SIG-M5 treated with dmso at 0.1 percent for 504 hours (cell line): ENCODE measurements around the gene GLP2R.
"Not testable (repeated sequence)": the region's sequence is repeated elsewhere in the genome, so short reads cannot be mapped to it uniquely, and the experiment has no call there.

Experiments
- DNase-seq: peaks from one replicate; lab custom pipeline; 2025; ENCODE audit not compliant: unreplicated experiment; lab: John Stamatoyannopoulos, UW

The GLP2R gene

DNA sequence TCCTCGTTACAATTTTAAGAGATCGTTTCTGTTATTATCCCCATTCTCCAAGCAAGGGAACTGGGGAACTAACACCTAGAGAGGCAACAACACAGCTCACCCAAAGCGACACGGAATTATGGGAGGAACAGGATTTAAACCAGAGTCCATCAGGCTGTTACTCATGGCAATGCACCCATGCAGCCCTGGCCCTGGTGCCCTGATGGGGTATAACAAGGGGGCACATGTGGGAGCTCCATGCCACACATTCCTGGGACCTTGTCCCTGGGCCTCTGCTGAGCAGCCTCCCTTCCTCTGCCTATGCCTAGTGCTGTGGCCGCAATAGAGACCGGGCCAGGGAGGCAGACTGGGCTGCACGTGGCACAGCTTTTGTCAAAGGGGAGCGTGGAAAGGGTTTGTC, 92.6 kb downstream of the GLP2R start:
- no peak for DNase-seq

- DNase-seq = no peak
Observed at GRCh38 chr17:9918804-9919352, 93.2 kb downstream of the GLP2R start.

GRCh38 chr17:9921216-9921615, 95.5 kb downstream of the GLP2R start:
- DNase-seq = not testable (repeated sequence)

GRCh38 chr17:9922012-9922848, 96.5 kb downstream of the GLP2R start:
- no peak for DNase-seq

- DNase-seq = peak; percentile 81
Observed at GRCh38 chr17:9924735-9925191, 99.0 kb downstream of the GLP2R start.

DNA sequence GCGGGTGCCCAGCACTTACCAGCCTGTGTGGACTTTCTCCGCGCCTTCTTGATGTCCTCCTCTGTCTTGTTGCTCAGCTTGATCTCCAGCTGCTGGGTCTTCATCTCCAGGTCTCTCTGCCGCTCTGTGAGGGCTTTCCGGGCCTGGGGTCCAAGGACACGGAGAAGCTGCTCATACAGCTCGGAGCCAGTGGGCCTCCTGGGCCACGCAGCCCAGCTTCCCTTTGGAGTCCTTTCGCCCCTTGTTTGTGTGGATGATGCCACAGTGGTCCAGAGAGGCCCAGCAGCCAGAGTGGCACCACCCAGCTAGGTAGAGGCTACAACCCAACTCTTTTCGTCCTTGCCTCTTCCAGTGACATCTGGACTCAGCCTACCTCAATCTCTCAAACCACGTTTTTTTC, 99.7 kb downstream of the GLP2R start:
- no peak for DNase-seq

DNA sequence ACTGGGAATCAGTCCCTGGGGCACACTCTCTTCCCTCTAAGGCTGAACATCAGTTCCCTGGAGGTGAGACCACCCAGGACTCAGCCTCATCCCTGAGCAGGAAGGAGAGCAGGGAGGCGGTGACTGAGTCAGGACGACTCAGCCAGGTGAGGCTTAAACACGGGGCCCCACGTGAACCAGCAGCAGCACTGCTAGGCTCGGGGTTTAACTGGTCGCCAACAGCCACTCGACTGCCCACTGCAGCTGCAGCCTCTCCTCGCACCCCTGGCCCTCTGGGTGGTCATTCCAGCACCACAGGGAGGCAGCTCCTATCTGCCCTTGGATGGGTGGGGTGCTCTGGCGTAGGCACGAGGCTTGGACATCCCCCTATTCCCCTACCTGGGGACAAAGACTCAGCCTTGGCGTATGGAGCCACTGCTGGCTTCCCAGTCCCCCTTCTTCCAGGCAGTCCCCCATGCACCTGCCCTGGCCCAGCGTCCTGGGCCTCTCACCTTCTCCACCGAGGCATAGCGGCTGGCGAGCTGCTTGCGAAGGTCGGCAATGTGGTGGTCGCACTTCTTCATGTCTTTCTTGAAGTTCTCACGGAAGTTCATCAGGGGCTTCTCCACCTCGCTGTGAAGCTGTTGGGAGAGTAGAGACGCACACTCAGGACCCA, 100.6 kb downstream of the GLP2R start:
- DNase-seq = no peak

DNA sequence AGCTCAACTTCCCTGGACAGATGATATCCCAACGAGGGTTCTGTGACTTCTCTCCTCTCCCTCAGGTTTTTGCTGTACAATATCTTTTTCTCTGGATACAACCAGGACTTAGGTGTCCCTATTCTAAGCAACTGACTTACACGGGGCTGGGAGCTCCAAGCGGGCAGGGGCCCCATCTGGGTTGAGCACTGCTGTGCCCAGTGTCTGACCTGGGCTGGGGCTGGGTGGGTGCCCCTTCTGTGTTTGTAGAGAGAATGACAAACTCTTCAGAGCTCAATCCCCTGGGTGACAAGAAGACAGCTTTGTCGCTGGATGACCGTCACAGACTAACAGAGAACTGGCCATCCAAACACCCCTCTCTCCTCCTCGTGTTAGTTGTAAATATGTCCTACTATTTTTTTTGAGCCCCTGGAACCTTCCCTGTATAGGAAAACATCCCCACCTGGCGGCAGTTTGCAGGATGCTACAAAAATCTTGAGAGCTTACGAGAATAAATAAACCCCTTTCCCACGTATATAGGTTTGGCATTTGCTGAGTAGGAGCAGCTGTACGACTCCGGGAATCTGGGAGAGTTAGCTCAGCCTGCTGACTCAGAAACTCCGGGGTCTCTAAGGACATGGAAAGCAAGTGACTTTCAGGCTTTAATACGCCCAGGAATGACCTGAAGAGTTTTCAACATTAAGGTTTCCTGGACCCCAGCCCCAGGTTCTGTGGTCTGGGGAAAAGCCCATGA, 103.0 kb downstream of the GLP2R start:
- DNase-seq = peak; percentile 41

DNA sequence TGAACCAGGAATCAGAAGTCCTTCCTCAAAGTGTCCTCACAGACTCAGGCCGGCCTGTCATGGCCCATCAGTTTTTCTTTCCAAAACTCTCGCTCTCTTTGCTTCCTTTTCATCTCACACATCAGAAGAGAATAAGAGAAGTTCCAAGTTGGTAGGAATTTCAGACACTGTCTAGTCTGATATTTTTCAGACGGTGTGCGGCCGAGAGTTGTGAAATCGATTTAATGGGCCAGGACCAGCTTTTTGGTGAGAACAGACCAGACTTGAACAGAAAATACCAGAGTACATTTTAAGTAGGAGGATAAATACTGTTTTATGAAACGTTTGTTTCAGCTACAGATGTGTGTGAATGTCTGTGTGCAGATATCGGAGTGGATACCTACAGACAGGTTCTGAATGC, 104.1 kb downstream of the GLP2R start:
- no peak for DNase-seq

- DNase-seq = no peak
Observed at GRCh38 chr17:9931144-9931741, 105.5 kb downstream of the GLP2R start.

GRCh38 chr17:9932491-9932890, 106.8 kb downstream of the GLP2R start:
- DNase-seq = no peak

- no peak for DNase-seq
Observed at GRCh38 chr17:9934331-9934730, 108.6 kb downstream of the GLP2R start.

DNA sequence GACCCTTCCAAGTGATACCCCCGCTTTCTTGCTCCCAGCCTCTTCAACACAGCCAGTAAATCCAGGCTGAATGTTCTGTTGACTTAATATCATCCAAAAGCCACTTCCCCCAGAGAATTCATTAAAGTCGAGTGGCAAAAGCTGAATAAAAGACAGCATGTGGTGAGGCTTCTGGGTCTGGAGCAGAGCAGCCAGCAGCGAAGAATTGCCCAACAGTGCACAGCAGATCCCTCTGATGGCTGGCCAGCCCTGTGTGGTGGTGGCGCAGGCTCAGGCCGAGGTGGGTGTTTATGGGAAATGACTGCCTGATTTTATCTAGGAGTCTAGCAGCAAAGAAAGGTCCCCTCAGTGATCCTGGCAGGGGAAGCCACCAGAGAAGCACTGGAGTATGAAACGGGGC, 109.7 kb downstream of the GLP2R start:
- no peak for DNase-seq

- DNase-seq = no peak
Observed at GRCh38 chr17:9936095-9936494, 110.4 kb downstream of the GLP2R start.

GRCh38 chr17:9937241-9937761, 111.6 kb downstream of the GLP2R start:
- DNase-seq = no peak

GRCh38 chr17:9937901-9938300, 112.2 kb downstream of the GLP2R start:
- no peak for DNase-seq

DNA sequence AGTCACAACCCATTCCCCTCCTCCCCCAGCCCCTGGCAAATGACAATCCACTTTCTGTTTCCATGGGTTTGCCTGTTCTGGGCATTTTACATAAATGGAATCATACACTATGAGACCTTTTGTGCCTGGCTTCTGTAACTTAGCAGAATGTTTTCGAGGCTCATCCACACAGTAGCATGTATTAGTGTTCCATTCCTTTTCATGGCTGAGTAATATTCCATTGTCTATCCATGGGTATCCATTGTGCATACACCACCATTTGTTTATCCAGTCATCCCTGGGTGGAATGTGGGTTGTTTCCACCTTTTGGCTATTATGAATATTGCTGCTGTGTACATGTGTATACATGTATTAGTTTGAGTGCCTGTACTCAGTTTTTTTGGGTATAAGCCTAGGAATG, 113.0 kb downstream of the GLP2R start:
- no peak for DNase-seq

DNA sequence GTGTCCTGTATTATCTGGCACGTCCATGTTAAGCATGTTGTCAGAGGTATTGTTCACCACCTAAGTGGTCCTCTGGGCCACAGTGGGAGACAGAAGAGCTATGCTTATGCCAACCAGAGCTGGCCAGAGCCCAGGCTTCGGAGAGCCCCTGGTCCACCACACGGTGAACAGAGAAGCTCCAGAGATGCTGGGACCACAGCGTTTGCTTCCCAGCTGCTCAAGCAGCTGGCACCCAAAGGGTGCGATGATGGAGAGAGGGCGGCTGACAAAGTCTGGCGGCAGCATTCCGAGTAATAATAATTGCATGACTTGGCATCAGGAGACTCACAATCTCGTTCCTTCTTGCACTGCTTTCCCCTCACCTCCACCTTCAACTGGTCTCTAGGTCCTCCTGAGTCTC, 115.1 kb downstream of the GLP2R start:
- no peak for DNase-seq

GRCh38 chr17:9941305-9941704, 115.6 kb downstream of the GLP2R start:
- no peak for DNase-seq
